Motor neuron (in vitro differentiated cells): ENCODE measurements around the gene FCHSD2. TPM values are rescaled to one million over a fixed set of nuclear protein-coding genes. Genes with fewer than 3 reads are reported as not detected.

Source experiments
- ATAC-seq, 8 experiments: fragments of 200-7000 bp; cut with Tn5 transposase; replicated peaks in 6 of 8; 2 replicates each; pipeline ENCODE4 v1.8.0; 2021; ENCODE audit warnings: mild to moderate bottlenecking in 8 of 8, moderate library complexity in 8 of 8
- H3K27ac ChIP-seq, 2 donors: fragments of 250-450 bp; sonication (Bioruptor Pico); 2 replicates each; pipeline ENCODE4 v1.9.0; 2021; ENCODE audit warnings: antibody characterized with exemption in 2 of 2, mild to moderate bottlenecking in 2 of 2, moderate library complexity in 1 of 2
- H3K4me1 ChIP-seq, 2 donors: fragments of 250-450 bp; sonication (Bioruptor Pico); replicated peaks in 1 of 2; 2 replicates each; pipeline ENCODE4 v1.6.1; 2021; ENCODE audit warnings: antibody characterized with exemption in 2 of 2, mild to moderate bottlenecking in 2 of 2, moderate library complexity in 1 of 2
- H3K4me3 ChIP-seq, 5 donors: fragments of 250-450 bp; sonication (Bioruptor Pico); 2 replicates each; pipeline ENCODE4 v1.9.0; 2021; ENCODE audit warnings: antibody characterized with exemption in 5 of 5, mild to moderate bottlenecking in 5 of 5, moderate library complexity in 4 of 5
- WGBS, 10 experiments: fragments of 450-650 bp; shearing (Covaris generic); methylation state at CpG; one replicate each; pipeline ENCODE4 v1.0.0; 2022; 5-methylcytosine and 5-hydroxymethylcytosine counted together
- in situ Hi-C, 9 experiments: fragments of 400-800 bp; cut with MboI; loops; one replicate each; pipeline ENCODE4 v1.15.0; 2021; ENCODE audit warnings: low sequenced_read_pairs in 9 of 9, low pct_unique_long_range_greater_than_20kb in 2 of 9; ENCODE audit not compliant: unreplicated experiment in 9 of 9
- total RNA-seq, 8 experiments: library from RNA; unstranded; fragments of 300-600 nt; gene quantifications; 2 replicates each; pipeline versions ENCODE4 v1.2.3 to v1.2.4, GENCODE V29; 2022

FCHSD2 gene
- total RNA-seq, 8 experiments from 2014 or later, result 11.6 to 22.1 (median 18.0) TPM

GRCh38 chr11:73017024-73017751 lies 124.9 kb downstream of the FCHSD2 start:
- WGBS, 10 experiments, result 87 to 100% (median 98%) methylated on average over 2 to 8 of the region's 8 CpGs
- H3K4me3 ChIP-seq, result no peak overlapping the region
- ATAC-seq, result no peak
- in situ Hi-C loops, result no loop called here
- H3K4me1 ChIP-seq, result no peaks in the 10 kb centered on the region
- H3K27ac ChIP-seq, result no peak overlapping the region

DNA sequence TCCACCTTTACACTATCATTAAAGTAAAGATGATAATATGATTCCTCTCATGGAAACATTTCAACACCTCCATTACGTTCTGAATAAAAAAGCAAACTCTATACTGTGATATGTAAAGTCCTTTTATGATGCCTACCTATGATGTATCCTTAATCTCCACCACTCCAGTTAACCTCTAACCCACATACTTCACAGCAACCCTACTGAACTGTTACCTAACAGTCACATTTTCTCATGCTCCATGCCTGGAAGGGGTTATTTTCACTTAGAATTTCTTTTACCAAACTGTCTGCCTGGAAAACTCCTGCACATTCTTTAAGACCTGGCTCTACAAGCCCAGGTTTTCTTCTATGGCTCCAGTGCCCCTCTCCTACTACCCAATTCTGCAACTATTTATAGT lies 129.1 kb downstream of the FCHSD2 start:
- no peak for ATAC-seq
- 44 to 89% (median 71%) methylated on average over 1 of the region's 1 CpG; no CpG with 5 or more reads in 3 of the 10 experiments for WGBS, 10 experiments

GRCh38 chr11:73012121-73012863 lies 129.8 kb downstream of the FCHSD2 start:
- Histone ChIP-seq H3K27ac (no peak overlapping the region), H3K4me1 (no peaks in the 10 kb centered on the region), H3K4me3 (no peak overlapping the region)
- ATAC-seq, result peak in 3 of 8 experiments; percentile 26 to 74 (median 52)
- WGBS, 10 experiments, result 0 to 75% (median 29%) methylated on average over 1 to 2 of the region's 2 CpGs; no CpG with 5 or more reads in 1 of the 10 experiments
- in situ Hi-C loops, result no loop called here

More for the DNA sequence above, 129.1 kb downstream of the FCHSD2 start:
- in situ Hi-C loops, result no loop called here
- Histone ChIP-seq H3K27ac (no peak overlapping the region), H3K4me1 (no peaks in the 10 kb centered on the region), H3K4me3 (no peak overlapping the region)

GRCh38 chr11:73011126-73011817 lies 130.8 kb downstream of the FCHSD2 start:
- no peak overlapping the region for H3K4me3 ChIP-seq
- no peaks in the 10 kb centered on the region for H3K4me1 ChIP-seq
- WGBS, 10 experiments, result 67 to 100% methylated on average over 1 of the region's 2 CpGs; no CpG with 5 or more reads in 8 of the 10 experiments
- no peak overlapping the region for H3K27ac ChIP-seq
- ATAC-seq, result no peak
- in situ Hi-C loops, result no loop called here

DNA sequence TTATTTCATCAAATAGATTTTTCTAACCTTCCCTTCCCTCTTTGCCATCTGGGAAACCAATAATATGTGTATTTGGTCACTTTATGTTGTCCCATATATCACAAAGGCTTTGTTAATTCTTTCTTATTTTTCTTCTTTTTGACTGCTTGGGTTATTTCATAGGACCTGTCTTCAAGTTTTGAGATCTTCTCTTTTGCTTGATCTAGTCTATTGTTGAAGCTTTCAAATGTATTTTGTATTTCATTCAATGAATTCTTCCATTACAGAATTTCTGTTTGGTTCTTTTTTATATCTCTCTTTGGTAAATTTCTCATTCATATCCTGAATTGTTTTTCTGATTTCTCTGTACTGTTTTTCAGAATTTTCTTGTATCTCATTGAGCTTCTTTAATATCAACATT lies 132.1 kb downstream of the FCHSD2 start:
- no peaks in the 10 kb centered on the region for H3K4me1 ChIP-seq
- no peak overlapping the region for H3K4me3 ChIP-seq
- H3K27ac ChIP-seq, result no peak overlapping the region
- in situ Hi-C loops, result no loop called here
- ATAC-seq, result no peak

GRCh38 chr11:73004088-73004487 lies 138.0 kb downstream of the FCHSD2 start:
- in situ Hi-C loops, result no loop called here
- WGBS, 10 experiments, result 93 to 100% (median 97%) methylated on average over 1 to 3 of the region's 3 CpGs; no CpG with 5 or more reads in 1 of the 10 experiments
- H3K4me3 ChIP-seq, result no peak overlapping the region
- H3K27ac ChIP-seq, result no peak overlapping the region
- ATAC-seq, result no peak
- H3K4me1 ChIP-seq, result peaks cover 0 to 3% of the 10 kb centered on the region in 2 donors

GRCh38 chr11:73003088-73003487 lies 139.0 kb downstream of the FCHSD2 start:
- in situ Hi-C loops, result no loop called here
- H3K4me3 ChIP-seq, result no peak overlapping the region
- no peak overlapping the region for H3K27ac ChIP-seq
- H3K4me1 ChIP-seq, result peaks cover 0 to 3% of the 10 kb centered on the region in 2 donors
- ATAC-seq, result no peak

GRCh38 chr11:73002214-73002613 lies 139.9 kb downstream of the FCHSD2 start:
- H3K27ac ChIP-seq, result no peak overlapping the region
- 20 to 100% (median 59%) methylated on average over 1 to 2 of the region's 2 CpGs for WGBS, 10 experiments
- H3K4me3 ChIP-seq, result no peak overlapping the region
- ATAC-seq, result peak in 1 of 8 experiments; percentile 78
- in situ Hi-C loops, result no loop called here
- H3K4me1 ChIP-seq, result peaks cover 0 to 3% of the 10 kb centered on the region in 2 donors

DNA sequence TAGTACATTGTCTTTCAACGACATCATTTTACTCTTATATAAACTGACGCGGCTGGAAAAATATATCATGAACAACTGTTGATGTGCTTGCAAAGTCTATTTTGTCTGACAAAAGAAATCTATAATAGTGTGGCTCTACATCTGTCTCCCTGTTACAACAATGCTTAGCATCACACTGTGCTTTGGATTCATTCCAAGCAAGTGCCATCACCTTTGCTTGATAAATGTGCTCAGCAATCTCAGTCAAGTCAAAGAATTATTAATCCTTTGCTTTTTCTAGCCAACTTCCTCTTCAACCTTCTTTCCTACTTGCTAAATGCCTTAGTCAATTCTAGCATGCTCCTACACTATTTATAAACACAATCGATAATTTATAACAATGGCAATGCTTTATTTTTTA lies 140.5 kb downstream of the FCHSD2 start:
- WGBS, 10 experiments, result 32 to 100% (median 80%) methylated on average over 1 to 4 of the region's 4 CpGs; no CpG with 5 or more reads in 1 of the 10 experiments
- no peak overlapping the region for H3K4me3 ChIP-seq
- in situ Hi-C loops, result no loop called here
- H3K4me1 ChIP-seq, result peaks cover 0 to 3% of the 10 kb centered on the region in 2 donors
- peak in 2 of 8 experiments; percentile 25 to 42 for ATAC-seq
- H3K27ac ChIP-seq, result no peak overlapping the region

GRCh38 chr11:72998676-72999075 lies 143.4 kb downstream of the FCHSD2 start:
- H3K4me3 ChIP-seq, result no peak overlapping the region
- H3K27ac ChIP-seq, result no peak overlapping the region
- in situ Hi-C loops, result no loop called here
- no peak for ATAC-seq
- H3K4me1 ChIP-seq, result peaks cover 0 to 3% of the 10 kb centered on the region in 2 donors

DNA sequence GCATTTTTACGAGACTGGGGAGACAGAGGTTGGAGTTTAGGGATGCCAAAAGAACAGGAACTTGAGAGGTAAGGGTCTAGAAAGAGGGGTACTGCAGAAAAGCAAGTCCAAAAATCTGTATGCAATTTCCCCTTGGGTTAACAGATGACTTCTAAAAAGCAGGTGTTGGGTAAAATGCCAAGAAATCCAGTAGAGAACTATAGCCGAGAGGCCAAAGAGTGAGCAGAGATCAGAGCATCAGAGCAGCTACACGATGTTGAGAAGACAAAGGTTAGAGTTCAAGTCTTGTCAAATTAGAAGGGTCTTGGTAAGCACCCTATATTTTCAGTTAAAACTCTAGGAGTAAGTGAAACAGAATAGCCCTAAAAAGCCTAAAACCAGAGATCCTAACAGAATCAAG lies 145.2 kb downstream of the FCHSD2 start:
- H3K27ac ChIP-seq, result no peak overlapping the region
- no peak overlapping the region for H3K4me3 ChIP-seq
- H3K4me1 ChIP-seq, result peaks cover 0 to 2% of the 10 kb centered on the region in 2 donors
- no peak for ATAC-seq
- 50 to 100% (median 85%) methylated on average over 1 to 3 of the region's 3 CpGs; no CpG with 5 or more reads in 1 of the 10 experiments for WGBS, 10 experiments
- in situ Hi-C loops, result no loop called here

- peak in 1 of 8 experiments; percentile 24 for ATAC-seq
- H3K4me3 ChIP-seq, result no peak overlapping the region
- WGBS, 10 experiments, result 14 to 40% (median 38%) methylated on average over 1 of the region's 1 CpG; no CpG with 5 or more reads in 5 of the 10 experiments
- H3K4me1 ChIP-seq, result peaks cover 0 to 3% of the 10 kb centered on the region in 2 donors
- in situ Hi-C loops, result no loop called here
- no peak overlapping the region for H3K27ac ChIP-seq
Measured at GRCh38 chr11:72989727-72990126, 152.4 kb downstream of the FCHSD2 start.

GRCh38 chr11:72988821-72989220 lies 153.3 kb downstream of the FCHSD2 start:
- WGBS, 10 experiments, result 65 to 100% (median 99%) methylated on average over 1 to 3 of the region's 3 CpGs
- no peak for ATAC-seq
- H3K4me3 ChIP-seq, result no peak overlapping the region
- in situ Hi-C loops, result no loop called here
- peaks cover 0 to 3% of the 10 kb centered on the region in 2 donors for H3K4me1 ChIP-seq
- no peak overlapping the region for H3K27ac ChIP-seq
